HG03565 (cell line): ENCODE results near the gene HYI.
A peak's percentile ranks its signal among the peaks of the same experiment; 100 is the strongest.
"Not testable (repeated sequence)": the region's sequence is repeated elsewhere in the genome, so short reads cannot be mapped to it uniquely, and the experiment has no call there.

Experiments used
- ATAC-seq: cut with Tn5 transposase; IDR thresholded peaks from one replicate; pipeline ENCODE4 v1.9.1; 2021; ENCODE audit warnings: mild to moderate bottlenecking, moderate library complexity; ENCODE audit not compliant: unreplicated experiment

HYI gene

GRCh38 chr1:43464681-43465504, 11.2 kb upstream of the HYI start:
- no peak for ATAC-seq

- no peak for ATAC-seq
Measured at GRCh38 chr1:43463479-43463878, 9.7 kb upstream of the HYI start.

- no peak for ATAC-seq
Measured at GRCh38 chr1:43460988-43461693, 7.4 kb upstream of the HYI start.

GRCh38 chr1:43458379-43458778, 4.6 kb upstream of the HYI start:
- ATAC-seq = not testable (repeated sequence)

- ATAC-seq = no peak
Measured at GRCh38 chr1:43455213-43455889, 1.6 kb upstream of the HYI start.

GRCh38 chr1:43454270-43455011, 710 bp upstream of the HYI start:
- peak; percentile 59 for ATAC-seq

- no peak for ATAC-seq
Measured at GRCh38 chr1:43452789-43453441, 816 bp downstream of the HYI start.

- no peak for ATAC-seq
Measured at GRCh38 chr1:43451701-43452532, 1.8 kb downstream of the HYI start.

GRCh38 chr1:43451157-43451591, 2.6 kb downstream of the HYI start:
- ATAC-seq = no peak

GRCh38 chr1:43450251-43450941, 3.3 kb downstream of the HYI start:
- ATAC-seq = no peak

GRCh38 chr1:43449708-43450069, 4.0 kb downstream of the HYI start:
- no peak for ATAC-seq

- ATAC-seq = no peak
Measured at GRCh38 chr1:43448955-43449707, 4.6 kb downstream of the HYI start.

- no peak for ATAC-seq
Measured at GRCh38 chr1:43447891-43448708, 5.6 kb downstream of the HYI start.

- no peak for ATAC-seq
Measured at GRCh38 chr1:43446881-43447835, 6.6 kb downstream of the HYI start.

GRCh38 chr1:43446388-43446740, 7.4 kb downstream of the HYI start:
- no peak for ATAC-seq

GRCh38 chr1:43445606-43446387, 7.9 kb downstream of the HYI start:
- ATAC-seq = no peak
